ENCODE data around the gene MARS2.
"Not testable (repeated sequence)": the region's sequence is repeated elsewhere in the genome, so short reads cannot be mapped to it uniquely, and the experiment has no call there.

MARS2 gene

GRCh38 chr2:197705121-197705911, at the start of gene MARS2:
Gene MARS2, plus strand, starts transcription at chr2:197705369. Its CDS starts 37 bp downstream, at chr2:197705406.
- peak; percentile 92 for DNase-seq

- DNase-seq: no peak
These were observed 47.6 kb upstream of the MARS2 start for GRCh38 chr2:197657562-197657961.

- no peak for DNase-seq
These were observed 43.5 kb upstream of the MARS2 start for GRCh38 chr2:197661626-197662025.

- no peak for DNase-seq
These were observed 38.9 kb upstream of the MARS2 start for GRCh38 chr2:197666277-197666676.

GRCh38 chr2:197668296-197668695, 36.9 kb upstream of the MARS2 start:
- no peak for DNase-seq

- no peak for DNase-seq
These were observed 36.1 kb upstream of the MARS2 start for GRCh38 chr2:197669077-197669476.

- DNase-seq: no peak
These were observed 32.7 kb upstream of the MARS2 start for GRCh38 chr2:197672371-197672893.

- DNase-seq: no peak
These were observed 32.1 kb upstream of the MARS2 start for GRCh38 chr2:197673106-197673505.

GRCh38 chr2:197673606-197674005, 31.6 kb upstream of the MARS2 start:
- no peak for DNase-seq

GRCh38 chr2:197674060-197674459, 31.1 kb upstream of the MARS2 start:
- no peak for DNase-seq

- DNase-seq: no peak
These were observed 30.6 kb upstream of the MARS2 start for GRCh38 chr2:197674591-197674990.

GRCh38 chr2:197675246-197675645, 29.9 kb upstream of the MARS2 start, which contains the start of gene RFTN2:
Gene RFTN2, minus strand, starts transcription at chr2:197675587. Its CDS starts 129 bp downstream, at chr2:197675458.
- no peak for DNase-seq

GRCh38 chr2:197675711-197676188, 29.4 kb upstream of the MARS2 start:
- DNase-seq: no peak

- DNase-seq: no peak
These were observed 28.1 kb upstream of the MARS2 start for GRCh38 chr2:197677056-197677455.

- no peak for DNase-seq
These were observed 27.7 kb upstream of the MARS2 start for GRCh38 chr2:197677483-197677882.

GRCh38 chr2:197695206-197695605, 10.0 kb upstream of the MARS2 start:
- not testable (repeated sequence) for DNase-seq

GRCh38 chr2:197695971-197696370, 9.2 kb upstream of the MARS2 start:
- DNase-seq: not testable (repeated sequence)

GRCh38 chr2:197696571-197696970, 8.6 kb upstream of the MARS2 start:
- DNase-seq: not testable (repeated sequence)

- not testable (repeated sequence) for DNase-seq
These were observed 5.4 kb upstream of the MARS2 start for GRCh38 chr2:197699724-197700123.

- no peak for DNase-seq
These were observed 4.2 kb upstream of the MARS2 start for GRCh38 chr2:197700960-197701359.

GRCh38 chr2:197704434-197705120, 592 bp upstream of the MARS2 start:
- no peak for DNase-seq

GRCh38 chr2:197705912-197706838, 1.0 kb downstream of the MARS2 start:
- DNase-seq: peak; percentile 17

GRCh38 chr2:197706839-197707207, 1.7 kb downstream of the MARS2 start:
- DNase-seq: no peak

Data from activated naive CD4-positive, alpha-beta T cell treated with Interleukin-2 at 50 U/mL for 16 hours (primary cell).